KMS-11 (cell line): ENCODE measurements around the gene ALPI.

Experiments
- H2AFZ ChIP-seq: fragments of 200-600 bp; sonication (generic); 2 replicates; pipeline ENCODE4 v1.6.1; 2016; ENCODE audit warnings: antibody characterized with exemption, mixed run types, low read depth
- H3K27ac ChIP-seq: fragments of 200-600 bp; sonication (generic); 2 replicates; pipeline ENCODE4 v1.6.1; 2016; ENCODE audit warnings: mild to moderate bottlenecking, mixed run types
- H3K27me3 ChIP-seq: fragments of 200-600 bp; sonication (generic); 2 replicates; pipeline ENCODE4 v1.6.1; 2017; ENCODE audit warnings: mild to moderate bottlenecking, low read depth, mixed run types, moderate library complexity; ENCODE audit not compliant: insufficient read depth
- H3K36me3 ChIP-seq: fragments of 200-600 bp; sonication (generic); 2 replicates; pipeline ENCODE4 v1.6.1; 2017; ENCODE audit warnings: mild to moderate bottlenecking, mixed run types; ENCODE audit not compliant: insufficient read depth
- H3K4me1 ChIP-seq: fragments of 200-600 bp; sonication (generic); 2 replicates; pipeline ENCODE4 v1.6.1; 2016; ENCODE audit warnings: mild to moderate bottlenecking, low read depth, mixed run types; ENCODE audit not compliant: poor library complexity, severe bottlenecking
- H3K4me2 ChIP-seq: fragments of 200-600 bp; sonication (generic); 2 replicates; pipeline ENCODE4 v1.7.0; 2016; ENCODE audit warnings: mild to moderate bottlenecking, mixed run types
- H3K4me3 ChIP-seq: fragments of 200-600 bp; sonication (generic); IDR thresholded peaks from 2 replicates; pipeline ENCODE4 v1.6.1; 2017; ENCODE audit warnings: low read depth, low read length, mixed read lengths; ENCODE audit not compliant: insufficient read depth
- H3K79me2 ChIP-seq: fragments of 200-600 bp; sonication (generic); 2 replicates; pipeline ENCODE4 v1.6.1; 2016; ENCODE audit warnings: low read depth, mixed run types; ENCODE audit not compliant: insufficient read depth
- H3K9ac ChIP-seq: fragments of 200-600 bp; sonication (generic); 2 replicates; pipeline ENCODE4 v1.6.1; 2016; ENCODE audit warnings: mild to moderate bottlenecking, mixed run types
- H4K20me1 ChIP-seq: fragments of 200-600 bp; sonication (generic); 2 replicates; pipeline ENCODE4 v1.6.1; 2016; ENCODE audit warnings: mild to moderate bottlenecking, mixed run types; ENCODE audit not compliant: insufficient read depth
- TF ChIP-seq, protein P1 (sequence below): fragments of 200-600 bp; sonication (generic); conservative IDR thresholded peaks from 2 replicates; pipeline ENCODE4 v1.6.1; 2017; ENCODE audit warnings: low read depth, mild to moderate bottlenecking, antibody characterized with exemption, low read length, moderate library complexity, mixed read lengths

Gene ALPI

DNA sequence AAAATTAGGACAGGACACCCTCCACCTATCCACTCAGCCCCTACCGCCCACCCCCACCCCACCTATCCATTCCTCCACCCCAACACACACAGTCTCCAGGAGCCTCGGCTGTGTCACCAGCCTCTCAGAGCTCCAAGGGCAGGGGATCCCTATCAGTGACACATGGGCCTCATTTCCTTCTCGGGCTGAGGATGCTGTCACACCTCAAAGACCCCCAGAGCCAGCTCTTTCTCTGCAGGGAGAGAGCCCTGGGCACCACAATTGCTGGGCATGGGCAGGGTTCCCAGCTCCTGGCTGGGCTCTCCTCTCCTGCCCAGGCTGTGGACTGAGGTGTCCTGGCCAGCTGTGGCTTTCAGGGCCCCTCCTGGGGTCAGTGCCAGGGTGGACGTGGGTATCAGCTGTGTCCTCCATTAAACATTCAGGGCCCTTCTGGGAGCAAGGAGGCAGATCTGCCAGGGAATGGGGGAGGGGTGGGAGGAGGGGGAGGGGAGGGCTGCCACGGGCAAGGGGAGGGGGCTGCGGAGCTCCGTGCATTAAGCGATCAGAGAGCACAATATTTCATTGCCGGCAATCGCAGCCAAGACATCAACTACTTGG lies 45.9 kb downstream of the ALPI start:
- H2AFZ ChIP-seq = no peak overlapping the region
- no peaks in the 10 kb centered on the region for H3K36me3 ChIP-seq
- H4K20me1 ChIP-seq = no peaks in the 10 kb centered on the region
- TF ChIP-seq, protein P1, sequence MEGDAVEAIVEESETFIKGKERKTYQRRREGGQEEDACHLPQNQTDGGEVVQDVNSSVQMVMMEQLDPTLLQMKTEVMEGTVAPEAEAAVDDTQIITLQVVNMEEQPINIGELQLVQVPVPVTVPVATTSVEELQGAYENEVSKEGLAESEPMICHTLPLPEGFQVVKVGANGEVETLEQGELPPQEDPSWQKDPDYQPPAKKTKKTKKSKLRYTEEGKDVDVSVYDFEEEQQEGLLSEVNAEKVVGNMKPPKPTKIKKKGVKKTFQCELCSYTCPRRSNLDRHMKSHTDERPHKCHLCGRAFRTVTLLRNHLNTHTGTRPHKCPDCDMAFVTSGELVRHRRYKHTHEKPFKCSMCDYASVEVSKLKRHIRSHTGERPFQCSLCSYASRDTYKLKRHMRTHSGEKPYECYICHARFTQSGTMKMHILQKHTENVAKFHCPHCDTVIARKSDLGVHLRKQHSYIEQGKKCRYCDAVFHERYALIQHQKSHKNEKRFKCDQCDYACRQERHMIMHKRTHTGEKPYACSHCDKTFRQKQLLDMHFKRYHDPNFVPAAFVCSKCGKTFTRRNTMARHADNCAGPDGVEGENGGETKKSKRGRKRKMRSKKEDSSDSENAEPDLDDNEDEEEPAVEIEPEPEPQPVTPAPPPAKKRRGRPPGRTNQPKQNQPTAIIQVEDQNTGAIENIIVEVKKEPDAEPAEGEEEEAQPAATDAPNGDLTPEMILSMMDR = no peak
- H3K9ac ChIP-seq = no peak overlapping the region
- H3K4me2 ChIP-seq = no peak overlapping the region
- no peaks in the 10 kb centered on the region for H3K4me1 ChIP-seq
- peaks cover 28% of the 10 kb centered on the region for H3K27me3 ChIP-seq
- no peak overlapping the region for H3K4me3 ChIP-seq
- H3K27ac ChIP-seq = no peak overlapping the region
- no peaks in the 10 kb centered on the region for H3K79me2 ChIP-seq

DNA sequence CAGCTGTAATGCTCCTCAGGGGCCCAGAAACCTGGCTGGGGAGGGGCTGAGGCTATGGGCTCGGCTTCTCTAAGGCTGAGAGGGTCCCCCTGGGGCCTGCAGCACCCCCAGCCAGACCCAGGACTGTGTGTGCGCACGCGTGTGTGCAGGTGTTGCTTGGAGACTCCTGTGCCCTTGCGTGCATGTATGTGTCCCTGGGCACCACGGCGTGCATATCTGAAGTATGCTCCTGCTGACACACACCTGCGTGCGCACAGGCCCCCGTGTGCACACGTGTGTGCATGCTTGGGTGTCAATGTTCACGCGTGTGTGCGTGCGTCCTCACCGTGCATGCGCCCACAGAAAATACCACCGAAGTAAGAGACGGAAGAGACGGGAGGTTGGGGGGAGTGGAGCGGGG lies 46.6 kb downstream of the ALPI start:
- Histone ChIP-seq H3K4me1 (no peaks in the 10 kb centered on the region), H3K27me3 (peaks cover 31% of the 10 kb centered on the region), H3K79me2 (no peaks in the 10 kb centered on the region), H2AFZ (no peak overlapping the region), H3K4me2 (no peak overlapping the region), H3K27ac (no peak overlapping the region), H3K4me3 (no peak overlapping the region), H3K9ac (no peak overlapping the region), H4K20me1 (no peaks in the 10 kb centered on the region), H3K36me3 (no peaks in the 10 kb centered on the region)
- TF ChIP-seq, protein P1 = no peak

DNA sequence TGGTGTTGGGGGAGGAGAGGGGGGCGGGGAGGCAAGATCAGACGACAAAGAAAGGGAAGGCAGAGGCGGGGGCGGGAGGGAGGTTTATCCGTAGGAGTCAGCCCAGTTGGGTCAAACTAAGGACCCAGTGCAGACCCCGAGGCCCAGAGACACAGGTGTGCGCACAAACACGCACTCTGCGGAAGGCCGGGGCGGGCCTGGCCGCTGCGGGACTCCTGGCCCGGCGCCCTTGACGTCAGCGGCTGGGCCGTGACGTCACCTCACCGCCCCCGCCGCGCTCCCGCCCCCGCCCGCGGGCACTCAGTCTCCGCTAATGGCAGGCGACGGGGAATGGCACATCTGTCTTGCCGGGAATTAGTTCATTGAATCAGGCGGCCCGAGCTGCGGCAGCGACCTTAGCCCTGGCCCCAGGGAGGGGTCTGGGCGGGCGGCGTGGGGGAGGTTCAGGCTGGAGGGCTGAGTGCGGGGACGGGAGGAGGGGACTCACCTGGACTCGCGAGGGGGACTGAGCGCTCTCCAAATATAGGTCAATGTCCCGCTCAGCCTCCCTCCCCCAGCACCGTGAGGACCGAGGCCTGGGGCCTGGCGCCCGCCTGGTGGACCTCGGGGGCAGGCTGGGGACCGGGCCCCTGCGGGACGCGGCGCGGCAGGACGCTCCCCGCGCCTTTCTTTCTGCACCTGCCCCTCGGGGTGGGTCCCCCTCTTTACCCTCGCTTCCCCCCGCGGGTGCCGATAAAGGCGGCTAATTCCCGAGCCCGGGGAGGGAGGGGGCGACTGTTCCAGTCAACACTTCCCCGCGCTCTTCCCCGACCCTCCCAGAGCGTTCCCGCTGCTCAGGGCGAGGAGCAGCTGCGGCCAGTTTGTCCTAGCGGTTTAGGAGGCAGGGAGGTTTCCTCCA lies 47.2 kb downstream of the ALPI start:
- no peaks in the 10 kb centered on the region for H4K20me1 ChIP-seq
- no peak overlapping the region for H2AFZ ChIP-seq
- TF ChIP-seq, protein P1 = no peak
- H3K27ac ChIP-seq = no peak overlapping the region
- peaks cover 31% of the 10 kb centered on the region for H3K27me3 ChIP-seq
- no peaks in the 10 kb centered on the region for H3K4me1 ChIP-seq
- no peak overlapping the region for H3K9ac ChIP-seq
- H3K79me2 ChIP-seq = no peaks in the 10 kb centered on the region
- H3K4me3 ChIP-seq = no peak overlapping the region
- no peaks in the 10 kb centered on the region for H3K36me3 ChIP-seq
- no peak overlapping the region for H3K4me2 ChIP-seq

DNA sequence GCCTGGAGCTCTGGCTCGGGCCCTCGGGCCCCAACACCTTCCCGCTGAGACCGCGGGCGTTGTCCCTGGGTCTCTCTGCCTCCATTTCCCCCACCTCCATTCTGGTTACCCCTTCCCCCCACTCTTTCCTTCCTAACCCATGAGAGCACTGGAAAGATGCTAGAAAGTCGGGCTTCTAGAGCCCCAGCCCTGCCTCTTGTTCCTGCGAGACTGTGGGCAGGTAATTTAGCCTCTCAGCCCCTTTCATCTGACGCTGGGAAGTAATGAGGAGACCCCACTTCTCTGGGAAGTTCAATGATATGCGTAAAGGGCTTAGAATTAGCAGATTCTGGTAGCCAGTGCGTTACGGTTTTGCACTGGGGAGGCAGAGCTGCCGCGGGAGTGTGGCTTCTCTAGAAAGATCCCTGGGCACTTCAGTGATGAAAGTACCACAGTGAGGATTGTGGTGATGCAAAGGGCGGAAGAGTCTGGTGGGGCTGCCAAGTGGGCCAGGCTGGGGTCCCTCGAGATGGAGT lies 47.9 kb downstream of the ALPI start:
- Histone ChIP-seq H3K4me1 (no peaks in the 10 kb centered on the region), H4K20me1 (no peaks in the 10 kb centered on the region), H3K9ac (no peak overlapping the region), H3K79me2 (no peaks in the 10 kb centered on the region), H3K27me3 (peaks cover 31% of the 10 kb centered on the region), H3K4me2 (no peak overlapping the region), H3K4me3 (no peak overlapping the region), H2AFZ (no peak overlapping the region), H3K27ac (no peak overlapping the region), H3K36me3 (no peaks in the 10 kb centered on the region)
- TF ChIP-seq, protein P1 = no peak
